IMR-90 (cell line): ENCODE measurements around the gene CASP8. TPM values are rescaled to one million over a fixed set of nuclear protein-coding genes. Genes with fewer than 3 reads are reported as not detected.

Experiments
- ATAC-seq: fragments of 200-7000 bp; cut with Tn5 transposase; 2 replicates; pipeline ENCODE4 v1.9.1; 2020; ENCODE audit warnings: low read depth, mild to moderate bottlenecking, moderate library complexity
- Bru-seq: library from RNA; stranded (reverse); fragments of 400-500 nt; gene quantifications from one replicate; lab custom pipeline; 2021; lab: Mats Ljungman, UMichigan
- BruChase-seq, 2 experiments: library from RNA; stranded (reverse); fragments of 400-500 nt; gene quantifications; one replicate each; lab custom pipeline; 2021; lab: Mats Ljungman, UMichigan
- BruUV-seq: library from RNA; stranded (reverse); fragments of 400-500 nt; replicated peaks from 2 replicates; lab custom pipeline; 2021; lab: Mats Ljungman, UMichigan
- CTCF ChIA-PET: fragments of 300-600 bp; formaldehyde crosslinking; extraction: SDS; loops from one replicate; lab custom pipeline; 2021; ENCODE audit warnings: antibody characterized with exemption; lab: Yijun Ruan, JAX
- POLR2A ChIA-PET: fragments of 300-600 bp; sonication (Branson Sonifier 250); formaldehyde crosslinking; loops from one replicate; lab custom pipeline; 2022; ENCODE audit warnings: antibody characterized with exemption; ENCODE audit not compliant: unreplicated experiment; lab: Charles Lee
- DNase-seq: peaks from one replicate; pipeline ENCODE4 v3.0.0; 2013
- H2AFZ ChIP-seq: replicated peaks from 2 replicates; pipeline ENCODE3; 2013; ENCODE audit warnings: low read length, mild to moderate bottlenecking; ENCODE audit not compliant: poor library complexity
- H2AK5ac ChIP-seq: 2 replicates; pipeline ENCODE4 v1.6.1; 2013; ENCODE audit warnings: low read depth, low read length, inconsistent platforms
- H2AK9ac ChIP-seq: replicated peaks from 2 replicates; pipeline ENCODE3; 2013; ENCODE audit warnings: mild to moderate bottlenecking, low read depth, low read length, moderate library complexity; ENCODE audit not compliant: poor library complexity
- H2BK120ac ChIP-seq: 2 replicates; pipeline ENCODE4 v1.6.1; 2013; ENCODE audit warnings: low read depth, low read length, inconsistent platforms
- H2BK15ac ChIP-seq: 3 replicates; pipeline ENCODE4 v1.6.1; 2013; ENCODE audit warnings: low read depth, low read length, inconsistent platforms
- H2BK20ac ChIP-seq: 2 replicates; pipeline ENCODE4 v1.6.1; 2013; ENCODE audit warnings: low read depth, mild to moderate bottlenecking, inconsistent platforms, low read length, moderate library complexity
- H2BK5ac ChIP-seq: 2 replicates; pipeline ENCODE4 v1.6.1; 2013; ENCODE audit warnings: mild to moderate bottlenecking, low read depth, low read length, inconsistent platforms; ENCODE audit not compliant: poor library complexity, severe bottlenecking
- H3K14ac ChIP-seq: replicated peaks from 2 replicates; pipeline ENCODE4 v1.6.1; 2013; ENCODE audit warnings: low read depth, low read length, inconsistent platforms
- H3K18ac ChIP-seq: 2 replicates; pipeline ENCODE4 v1.6.1; 2013; ENCODE audit warnings: low read depth, low read length, control low read depth
- H3K23ac ChIP-seq: 2 replicates; pipeline ENCODE4 v1.6.1; 2013; ENCODE audit warnings: low read depth, low read length, inconsistent platforms
- H3K27ac ChIP-seq: 2 replicates; pipeline ENCODE4 v1.5.1; 2013; ENCODE audit warnings: mild to moderate bottlenecking, control low read depth, low read length; ENCODE audit not compliant: insufficient read depth
- H3K27me3 ChIP-seq: 2 replicates; pipeline ENCODE4 v1.6.1; 2013; ENCODE audit warnings: low read length; ENCODE audit not compliant: control insufficient read depth, insufficient read depth
- H3K36me3 ChIP-seq: 2 replicates; pipeline ENCODE4 v1.6.1; 2013; ENCODE audit warnings: low read length, mixed read lengths; ENCODE audit not compliant: control insufficient read depth, insufficient read depth
- H3K4ac ChIP-seq: 2 replicates; pipeline ENCODE4 v1.6.1; 2013; ENCODE audit warnings: low read depth, low read length, inconsistent platforms
- H3K4me1 ChIP-seq: 2 replicates; pipeline ENCODE4 v1.6.1; 2013; ENCODE audit warnings: low read length, mixed read lengths; ENCODE audit not compliant: control insufficient read depth, insufficient read depth
- H3K4me2 ChIP-seq: 2 replicates; pipeline ENCODE4 v1.6.1; 2013; ENCODE audit warnings: low read depth, mild to moderate bottlenecking, control low read depth, low read length, moderate library complexity
- H3K4me3 ChIP-seq: 2 replicates; pipeline ENCODE4 v1.5.1; 2013; ENCODE audit warnings: low read depth, mild to moderate bottlenecking, control low read depth, low read length, moderate library complexity; ENCODE audit not compliant: insufficient read depth
- H3K56ac ChIP-seq: 2 replicates; pipeline ENCODE4 v1.6.1; 2013; ENCODE audit warnings: low read length, inconsistent platforms; ENCODE audit not compliant: insufficient read depth; ENCODE audit errors: extremely low read depth
- H3K79me1 ChIP-seq, 2 experiments: 2 replicates each; pipeline ENCODE4 v1.6.1; 2013; ENCODE audit warnings: low read length in 2 of 2, inconsistent platforms in 1 of 2, low read depth in 1 of 2
- H3K9ac ChIP-seq: 2 replicates; pipeline ENCODE4 v1.6.1; 2013; ENCODE audit warnings: low read depth, low read length, control low read depth
- H3K9me1 ChIP-seq: 2 replicates; pipeline ENCODE4 v1.6.1; 2013; ENCODE audit warnings: low read length, inconsistent platforms; ENCODE audit not compliant: insufficient read depth
- H3K9me3 ChIP-seq: 2 replicates; pipeline ENCODE4 v1.6.1; 2013; ENCODE audit warnings: low read length; ENCODE audit not compliant: control insufficient read depth, insufficient read depth
- H4K20me1 ChIP-seq: 2 replicates; pipeline ENCODE4 v1.6.1; 2013; ENCODE audit warnings: low read length, inconsistent platforms; ENCODE audit not compliant: insufficient read depth
- H4K5ac ChIP-seq: 2 replicates; pipeline ENCODE4 v1.6.1; 2013; ENCODE audit warnings: mild to moderate bottlenecking, low read depth, low read length, control low read depth
- H4K8ac ChIP-seq, 2 experiments: 2 replicates each; pipeline ENCODE4 v1.6.1; 2013; ENCODE audit warnings: low read depth in 2 of 2, low read length in 2 of 2, control low read depth in 1 of 2, inconsistent platforms in 1 of 2
- H4K91ac ChIP-seq: 2 replicates; pipeline ENCODE4 v1.6.1; 2013; ENCODE audit warnings: low read depth, low read length, inconsistent platforms; ENCODE audit not compliant: insufficient read depth
- CEBPB ChIP-seq: IDR thresholded peaks from 2 replicates; pipeline ENCODE4 v1.6.1; 2012; ENCODE audit warnings: low read depth, low read length, improper control_type of control experiment
- CHD1 ChIP-seq: IDR thresholded peaks from 2 replicates; pipeline ENCODE4 v1.6.1; 2012; ENCODE audit warnings: low read depth, low read length, improper control_type of control experiment
- CTCF ChIP-seq: conservative IDR thresholded peaks from 2 replicates; pipeline ENCODE4 v1.5.1; 2012; ENCODE audit warnings: mild to moderate bottlenecking, low read depth, low read length, improper control_type of control experiment
- FOS ChIP-seq: fragments of 150-350 bp; IDR thresholded peaks from 2 replicates; pipeline ENCODE4 v1.6.1; 2016; ENCODE audit warnings: low read depth, low read length
- MXI1 ChIP-seq: IDR thresholded peaks from 2 replicates; pipeline ENCODE4 v1.6.1; 2012; ENCODE audit warnings: low read depth, mild to moderate bottlenecking, low read length, moderate library complexity, borderline replicate concordance
- POLR2A ChIP-seq: IDR thresholded peaks from 2 replicates; pipeline ENCODE4 v1.6.1; 2012; ENCODE audit warnings: mild to moderate bottlenecking, low read depth, low read length
- SMC3 ChIP-seq: fragments of 150-350 bp; IDR thresholded peaks from 2 replicates; pipeline ENCODE4 v1.6.1; 2016; ENCODE audit warnings: low read depth, mild to moderate bottlenecking, antibody characterized with exemption, low read length, moderate library complexity
- WGBS, 2 experiments: methylation state at CpG; one replicate each; pipeline versions ENCODE4 v1.1.5 to v1.1.7; 2013; ENCODE audit warnings: missing lambda C conversion rate in 2 of 2; ENCODE audit not compliant: insufficient read length in 1 of 2; ENCODE audit errors: extremely low coverage in 2 of 2; 5-methylcytosine and 5-hydroxymethylcytosine counted together
- dilution Hi-C: fragments of 300-500 bp; cut with HindIII; formaldehyde crosslinking; loops from one replicate; pipeline ENCODE4 v1.14.3; 2018; ENCODE audit warnings: low sequenced_read_pairs; ENCODE audit not compliant: unreplicated experiment
- in situ Hi-C: fragments of 300-500 bp; cut with MboI; formaldehyde crosslinking; loops from 3 replicates; pipeline ENCODE4 v1.14.3; 2019; ENCODE audit warnings: low sequenced_read_pairs, inconsistent platforms, mixed read lengths
- intact Hi-C: fragments of 100-400 bp; cut with micrococcal nuclease; formaldehyde crosslinking; loops from 2 replicates; pipeline ENCODE4 v1.10.0; 2022
- long read RNA-seq: library from polyadenylated mRNA; unstranded; transcript quantifications from one replicate; pipeline ENCODE4 v2.0.0, GENCODE V29; 2021; ENCODE audit not compliant: unreplicated experiment
- polyA plus RNA-seq, 3 experiments: library from polyadenylated mRNA; depleted of rRNA; stranded (reverse); fragments of >200 nt; gene quantifications; 2 replicates each; pipeline ENCODE4 v1.2.3, GENCODE V29; 2012; ENCODE audit warnings: low replicate concordance in 1 of 3
- total RNA-seq: library from RNA; depleted of rRNA; stranded (reverse); fragments of >200 nt; gene quantifications from 2 replicates; pipeline ENCODE4 v1.2.3, GENCODE V29; 2012; rRNA removed

CASP8 gene
- total RNA-seq, result 17.0 and 18.6 TPM in 2 replicates
- 11.1 and 13.1 TPM in 2 replicates for polyA plus RNA-seq (2012; rRNA removed)
- 4.5 and 5.1 TPM in 2 replicates for polyA plus RNA-seq (2012; cell fraction: cytosol; rRNA removed)
- polyA plus RNA-seq (2012; cell fraction: nucleus; rRNA removed; ENCODE audit: low replicate concordance), result 6.7 and 32.3 TPM in 2 replicates
- percentile 49 among the genes with signal in this experiment for Bru-seq, nascent RNA
- percentile 55 among the genes with signal in this experiment for BruChase-seq, experiment 1, labeled RNA remaining after a 6-hour chase
- BruChase-seq, experiment 2, labeled RNA remaining after a 2-hour chase, result percentile 48 among the genes with signal in this experiment
- long read RNA-seq, transcript CASP8-205 (9 exons, 2,930 nt), result major isoform, 5 of 26 reads
- long read RNA-seq, partial matches to known transcripts, result 3 of 26 reads
- long read RNA-seq, other reads (novel, unspliced or antisense), result 18 of 26 reads

- H3K4me1 ChIP-seq, result peaks cover 9% of the 10 kb centered on the region
Measured at GRCh38 chr2:201260302-201260800, at the start of gene CASP8. Gene CASP8 (plus strand): TSS chr2:201260536. CDS start chr2:201266487, 5,951 bp downstream.

More at GRCh38 chr2:201260302-201260800, at the start of gene CASP8:
- Histone ChIP-seq H3K27me3 (no peaks in the 10 kb centered on the region), H2AK9ac (no peak within 1 kb of the TSS), H3K4me3 (no peak within 1 kb of the TSS), H3K79me1 (peaks cover 30 to 47% of the 10 kb centered on the region in 2 experiments), H3K36me3 (no peaks in the 10 kb centered on the region), H4K91ac (peak within 1 kb of the TSS; percentile 38; the same call in 1 of the 2 replicates), H2BK120ac (peak within 1 kb of the TSS; percentile 56), H3K56ac (no peak within 1 kb of the TSS), H3K4ac (peak within 1 kb of the TSS; percentile 58), H4K8ac (peak within 1 kb of the TSS; percentile 31 to 84; a peak in 3 of 4 replicates), H4K20me1 (no peaks in the 10 kb centered on the region), H3K14ac (peak within 1 kb of the TSS; percentile 54), H2AK5ac (peak within 1 kb of the TSS; percentile 66), H3K9ac (peak within 1 kb of the TSS; percentile 27; the same call in 1 of the 2 replicates), H2AFZ (peak within 1 kb of the TSS; percentile 78), H3K4me2 (peak within 1 kb of the TSS; percentile 88), H3K18ac (no peak within 1 kb of the TSS), H3K9me3 (no peaks in the 10 kb centered on the region), H2BK5ac (peak within 1 kb of the TSS; percentile 44), H3K23ac (peak within 1 kb of the TSS; percentile 69; the same call in 1 of the 2 replicates), H3K9me1 (peaks cover 16% of the 10 kb centered on the region), H4K5ac (no peak within 1 kb of the TSS; the same call in 1 of the 2 replicates), H2BK15ac (0 out of 3 replicates have a peak within 1 kb of the TSS, but pooled peaks have one; percentile 30), H3K27ac (no peak within 1 kb of the TSS), H2BK20ac (peak within 1 kb of the TSS; percentile 48; the same call in 1 of the 2 replicates)
- no peak for TF ChIP-seq POLR2A
- TF ChIP-seq FOS, result no peak
- TF ChIP-seq CHD1, result no peak
- no peak for TF ChIP-seq SMC3
- TF ChIP-seq CTCF, result no peak
- TF ChIP-seq CEBPB, result peak; percentile 65; the same call in 1 of the 2 replicates
- no peak for TF ChIP-seq MXI1
- intact Hi-C loops (no loop called here), in situ Hi-C loops (no loop called here), dilution Hi-C loops (no loop called here)
- BruUV-seq, result no TSS peak
- ATAC-seq (no peak), DNase-seq (peak; percentile 53)
- CTCF ChIA-PET, result no interaction called here
- POLR2A ChIA-PET, result no interaction called here
- 100% methylated on average over 4 of the region's 10 CpGs; no CpG with 5 or more reads in 1 of the 2 experiments for WGBS, 2 experiments
